H1 (cell line): Measurements from ENCODE around the gene MRPL22. TPM values are rescaled to one million over a fixed set of nuclear protein-coding genes. Genes with fewer than 3 reads are reported as not detected.

Experiments
- GTF2F1 ChIP-seq: IDR thresholded peaks from 2 replicates; pipeline ENCODE4 v1.6.1; 2012; ENCODE audit warnings: low read depth, low read length, improper control_type of control experiment, borderline replicate concordance
- KDM1A ChIP-seq: fragments of 200-600, 300-600 bp; sonication (generic); IDR thresholded peaks from 2 replicates; pipeline ENCODE4 v1.7.1; 2016; ENCODE audit warnings: mild to moderate bottlenecking, low read length, borderline replicate concordance
- RFX5 ChIP-seq: IDR thresholded peaks from 2 replicates; pipeline ENCODE4 v1.6.1; 2011; ENCODE audit warnings: low read depth, low read length, improper control_type of control experiment, borderline replicate concordance
- polyA plus RNA-seq, 7 experiments: library from polyadenylated mRNA; depleted of rRNA in 3 of 7; stranded (reverse) in 5 of 7; unstranded in 2 of 7; fragments of >200 nt in 5 of 7; fragments of 200-250 nt in 2 of 7; gene quantifications; 1 replicate in 5 of 7; 2 replicates in 1 of 7; 4 replicates in 1 of 7; pipeline versions ENCODE4 v1.2.1 to v1.2.3, GENCODE V29; 2011 to 2013; ENCODE audit warnings: missing spikeins in 2 of 7, mixed read lengths in 2 of 7
- total RNA-seq: library from RNA; stranded (reverse); fragmentation: NEBNext Ultra II Directional; extraction: Animal tissue kit (Norgen Biotek cat#: 25700); gene quantifications from 2 replicates; pipeline ENCODE4 v1.2.1, GENCODE V29; 2021

Gene MRPL22
- total and polyA plus RNA-seq, 2 of the 8 experiments (the other 6 are each of a cell fraction or from before 2014, with no cell fraction given), result 46.8 to 65.6 TPM

GRCh38 chr5:154923441-154924430, 17.1 kb upstream of the MRPL22 start (continued):
- TF ChIP-seq KDM1A (no peak), GTF2F1 (no peak), RFX5 (no peak)
- TF ChIP-seq, all 59 proteins: peak for 0
